ENCODE data around the gene IFIT3.

DNA sequence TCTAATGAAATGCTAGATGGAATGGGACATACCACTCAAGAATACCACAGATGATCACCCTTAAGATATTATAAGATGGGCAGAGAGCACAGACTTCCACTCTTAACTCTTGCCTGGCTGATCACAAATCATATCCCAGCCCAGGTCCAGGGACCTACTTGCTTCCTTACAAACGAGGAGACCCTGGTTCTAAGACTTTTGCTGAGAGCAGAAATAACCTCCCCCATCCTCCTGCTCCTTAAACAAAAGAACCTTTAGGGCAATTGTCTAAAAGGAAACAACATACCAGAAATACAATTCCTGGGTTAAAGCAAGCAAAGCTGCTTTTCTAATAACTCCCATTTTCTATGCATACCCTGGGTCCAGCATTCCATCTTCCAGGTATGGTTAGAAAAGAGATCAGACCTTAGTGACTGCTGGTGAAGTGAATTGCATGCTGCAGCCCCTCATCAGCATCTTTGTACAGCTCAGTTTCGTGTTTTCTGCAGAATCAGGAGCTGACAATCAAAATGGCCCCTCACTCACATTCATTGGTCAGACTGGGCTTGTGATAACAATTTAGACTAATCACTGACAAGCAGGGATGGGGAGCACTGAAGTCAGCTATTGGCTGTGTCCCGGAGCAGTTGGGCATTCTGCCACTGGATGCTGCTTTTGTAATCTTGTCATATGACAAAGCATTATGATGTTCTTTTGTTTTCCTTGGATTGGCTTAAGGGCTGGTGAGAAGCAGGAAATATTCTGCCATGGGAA is 14.6 kb downstream of the IFIT3 start:
- TF ChIP-seq, protein P1, sequence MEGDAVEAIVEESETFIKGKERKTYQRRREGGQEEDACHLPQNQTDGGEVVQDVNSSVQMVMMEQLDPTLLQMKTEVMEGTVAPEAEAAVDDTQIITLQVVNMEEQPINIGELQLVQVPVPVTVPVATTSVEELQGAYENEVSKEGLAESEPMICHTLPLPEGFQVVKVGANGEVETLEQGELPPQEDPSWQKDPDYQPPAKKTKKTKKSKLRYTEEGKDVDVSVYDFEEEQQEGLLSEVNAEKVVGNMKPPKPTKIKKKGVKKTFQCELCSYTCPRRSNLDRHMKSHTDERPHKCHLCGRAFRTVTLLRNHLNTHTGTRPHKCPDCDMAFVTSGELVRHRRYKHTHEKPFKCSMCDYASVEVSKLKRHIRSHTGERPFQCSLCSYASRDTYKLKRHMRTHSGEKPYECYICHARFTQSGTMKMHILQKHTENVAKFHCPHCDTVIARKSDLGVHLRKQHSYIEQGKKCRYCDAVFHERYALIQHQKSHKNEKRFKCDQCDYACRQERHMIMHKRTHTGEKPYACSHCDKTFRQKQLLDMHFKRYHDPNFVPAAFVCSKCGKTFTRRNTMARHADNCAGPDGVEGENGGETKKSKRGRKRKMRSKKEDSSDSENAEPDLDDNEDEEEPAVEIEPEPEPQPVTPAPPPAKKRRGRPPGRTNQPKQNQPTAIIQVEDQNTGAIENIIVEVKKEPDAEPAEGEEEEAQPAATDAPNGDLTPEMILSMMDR (conservative IDR thresholded peaks at IDR 0.05 in 1 of 2, IDR thresholded peaks at IDR 0.05 in 1 of 2; ENCODE audit: low read depth in 1 of 2, low read length in 2 of 2) = no peak
- TF ChIP-seq EZH2 (IDR thresholded peaks at IDR 0.05; ENCODE audit: low read length, missing control alignments) = no peak

Data from fibroblast of lung (primary cell).